Transverse colon (tissue), 4 donors: ENCODE measurements around the gene ABHD16B. TPM values are rescaled to one million over a fixed set of nuclear protein-coding genes. Genes with fewer than 3 reads are reported as not detected.

ENCODE experiments used
- DNase-seq: peaks from one replicate; pipeline ENCODE4 v3.0.0-alpha.2; 2019
- H3K27ac ChIP-seq, 4 donors: fragments of 200-600 bp; sonication (generic); 2 replicates each; pipeline ENCODE4 v1.5.1; 2016 to 2018; ENCODE audit warnings: inconsistent platforms in 4 of 4
- H3K27me3 ChIP-seq: fragments of 200-600 bp; sonication (generic); 2 replicates; pipeline ENCODE4 v1.5.1; 2017; ENCODE audit warnings: inconsistent platforms
- H3K36me3 ChIP-seq, 4 donors: fragments of 200-600 bp; sonication (generic); 2 replicates each; pipeline ENCODE4 v1.5.1; 2017 to 2019; ENCODE audit warnings: inconsistent platforms in 4 of 4
- H3K4me1 ChIP-seq, 4 donors: fragments of 200-600 bp; sonication (generic); 2 replicates each; pipeline ENCODE4 v1.5.1; 2017 to 2020; ENCODE audit warnings: inconsistent platforms in 4 of 4
- H3K4me3 ChIP-seq, 4 donors: fragments of 200-600 bp; sonication (generic); 1 replicate in 1 of 4; 2 replicates in 3 of 4; pipeline versions ENCODE4 v1.5.1 to v1.6.1; 2017 to 2019; ENCODE audit warnings: inconsistent platforms in 4 of 4
- H3K9me3 ChIP-seq, 2 donors: fragments of 200-600 bp; sonication (generic); 2 replicates each; pipeline ENCODE4 v1.5.1; 2017 to 2019; ENCODE audit warnings: inconsistent platforms in 2 of 2
- CTCF ChIP-seq, 5 experiments: fragments of 200-600 bp in 3 of 5; fragments of 450-650 bp in 2 of 5; sonication (generic) in 3 of 5; IDR thresholded peaks; 1 replicate in 2 of 5; 2 replicates in 3 of 5; pipeline ENCODE4 v1.5.1; 2016 to 2017; ENCODE audit warnings: antibody characterized with exemption in 5 of 5, inconsistent platforms in 3 of 5, mild to moderate bottlenecking in 2 of 5, moderate library complexity in 1 of 5
- EP300 ChIP-seq: sonication (generic); formaldehyde crosslinking; IDR thresholded peaks from one replicate; pipeline ENCODE4 v1.6.1; 2017; ENCODE audit warnings: antibody characterized with exemption, low read depth
- POLR2A ChIP-seq: fragments of 450-650 bp; IDR thresholded peaks from one replicate; pipeline ENCODE4 v1.6.1; 2016; ENCODE audit warnings: antibody characterized with exemption, mild to moderate bottlenecking, moderate library complexity
- POLR2AphosphoS5 ChIP-seq, 3 donors: sonication (generic); formaldehyde crosslinking; IDR thresholded peaks; one replicate each; pipeline ENCODE4 v1.6.1; 2016; ENCODE audit warnings: antibody characterized with exemption in 3 of 3
- WGBS, 2 donors: methylation state at CpG; one replicate each; pipeline ENCODE4 v1.1.5; 2018; ENCODE audit warnings: low coverage in 1 of 2; 5-methylcytosine and 5-hydroxymethylcytosine counted together
- in situ Hi-C, 4 donors: fragments of 200-750 bp; cut with MboI; loops; one replicate each; pipeline versions ENCODE4 v1.15.0 to v1.15.1; 2017; ENCODE audit warnings: low sequenced_read_pairs in 3 of 4, low pct_ligation_motif_present in 1 of 4, low pct_unique_long_range_greater_than_20kb in 1 of 4
- intact Hi-C: fragments of 100-400 bp; cut with DNase I; formaldehyde crosslinking; loops from one replicate; pipeline ENCODE4 v1.15.1; 2023; ENCODE audit warnings: low total_unique reads
- total RNA-seq, 4 donors: library from RNA; depleted of rRNA; stranded (reverse); fragments of >200 nt; gene quantifications; one replicate each; pipeline ENCODE4 v1.1.0, GENCODE V29; 2016

The ABHD16B gene
- total RNA-seq, 4 donors from 2014 or later = not detected

- TF ChIP-seq CTCF (IDR thresholded peaks at IDR 0.05) (no peak), POLR2AphosphoS5 (IDR thresholded peaks at IDR 0.05) (no peak), EP300 (no peak), POLR2A (no peak)
- H3K27ac ChIP-seq = no peak overlapping the region
Measured at GRCh38 chr20:63886921-63887320, 25.6 kb downstream of the ABHD16B start.

GRCh38 chr20:63889241-63890200, 28.2 kb downstream of the ABHD16B start:
- whole genome bisulfite sequencing, 2 donors = 90% methylated on average over 2 to 25 of the region's 25 CpGs
- DNase-seq = no peak
- Histone ChIP-seq H3K36me3 (peaks cover 0 to 13% (median 6%) of the 10 kb centered on the region in 4 donors), H3K27ac (no peak overlapping the region), H3K4me3 (no peak overlapping the region), H3K9me3 (no peaks in the 10 kb centered on the region), H3K27me3 (no peaks in the 10 kb centered on the region), H3K4me1 (peaks cover 0 to 8% (median 3%) of the 10 kb centered on the region in 4 donors)
- TF ChIP-seq POLR2A (no peak), POLR2AphosphoS5 (IDR thresholded peaks at IDR 0.05) (no peak), CTCF (IDR thresholded peaks at IDR 0.05) (no peak), EP300 (no peak)
- in situ Hi-C loops = no loop called here
- intact Hi-C loops = no loop called here

More at GRCh38 chr20:63886921-63887320, 25.6 kb downstream of the ABHD16B start:
- 80 to 91% methylated on average over 4 to 11 of the region's 11 CpGs for WGBS, 2 donors
- DNase-seq = no peak
- no peaks in the 10 kb centered on the region for H3K9me3 ChIP-seq
- no peaks in the 10 kb centered on the region for H3K27me3 ChIP-seq
- no peak overlapping the region for H3K4me3 ChIP-seq
- intact Hi-C loops (no loop called here), in situ Hi-C loops (no loop called here)
- H3K4me1 ChIP-seq = no peaks in the 10 kb centered on the region
- H3K36me3 ChIP-seq = peaks cover 0 to 23% (median 9%) of the 10 kb centered on the region in 4 donors

- H3K4me3 ChIP-seq = no peak overlapping the region
- TF ChIP-seq CTCF (IDR thresholded peaks at IDR 0.05) = no peak
- no peak for TF ChIP-seq EP300
- TF ChIP-seq POLR2AphosphoS5 (IDR thresholded peaks at IDR 0.05) = no peak
- no peak for TF ChIP-seq POLR2A
- H3K27me3 ChIP-seq = no peaks in the 10 kb centered on the region
- no peak for DNase-seq
- H3K4me1 ChIP-seq = peaks cover 0 to 9% (median 3%) of the 10 kb centered on the region in 4 donors
- peaks cover 0 to 13% (median 6%) of the 10 kb centered on the region in 4 donors for H3K36me3 ChIP-seq
- WGBS, 2 donors = 89 to 91% methylated on average over 6 to 7 of the region's 7 CpGs
- no peak overlapping the region for H3K27ac ChIP-seq
- H3K9me3 ChIP-seq = no peaks in the 10 kb centered on the region
- intact Hi-C loops (no loop called here), in situ Hi-C loops (no loop called here)
Measured at GRCh38 chr20:63890201-63890576, 28.9 kb downstream of the ABHD16B start.

DNA sequence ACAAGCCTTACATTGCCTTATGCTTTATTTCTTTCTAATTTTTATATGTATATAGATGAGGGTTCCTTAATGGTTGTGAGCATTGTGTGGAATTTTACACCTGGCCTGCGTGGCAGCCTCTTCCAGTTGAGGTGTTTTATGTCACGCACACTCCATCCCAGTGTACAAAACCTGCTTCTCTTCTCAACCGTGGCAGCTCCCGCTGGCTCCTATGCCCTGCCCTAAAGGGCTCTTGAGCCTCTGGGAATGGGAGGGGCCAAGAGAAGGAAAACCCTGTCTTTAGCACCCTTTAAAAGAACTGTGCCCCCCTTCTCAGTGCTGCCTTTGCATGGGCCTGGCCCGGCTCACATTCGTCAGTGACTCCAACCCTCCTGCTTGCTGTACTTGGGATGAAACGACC, 29.3 kb downstream of the ABHD16B start:
- intact Hi-C loops (no loop called here), in situ Hi-C loops (no loop called here)
- peaks cover 0 to 12% (median 5%) of the 10 kb centered on the region in 4 donors for H3K36me3 ChIP-seq
- no peak for TF ChIP-seq EP300
- no peak for TF ChIP-seq CTCF (IDR thresholded peaks at IDR 0.05)
- TF ChIP-seq POLR2A = no peak
- TF ChIP-seq POLR2AphosphoS5 (IDR thresholded peaks at IDR 0.05) = no peak
- no peak overlapping the region for H3K27ac ChIP-seq
- 79% methylated on average over 7 of the region's 7 CpGs; no CpG with 5 or more reads in 1 of the 2 donors for WGBS, 2 donors
- H3K4me3 ChIP-seq = no peak overlapping the region
- no peaks in the 10 kb centered on the region for H3K27me3 ChIP-seq
- no peaks in the 10 kb centered on the region for H3K9me3 ChIP-seq
- peaks cover 0 to 9% (median 3%) of the 10 kb centered on the region in 4 donors for H3K4me1 ChIP-seq
- no peak for DNase-seq
